Epithelial cell of proximal tubule (primary cell): ENCODE data around the gene IQCK. TPM values are rescaled to one million over a fixed set of nuclear protein-coding genes. Genes with fewer than 3 reads are reported as not detected.

Experiments used
- DNase-seq: peaks from one replicate; pipeline ENCODE4 v3.0.0-alpha.2; 2011; ENCODE audit warnings: low read depth
- H3K4me3 ChIP-seq: 2 replicates; pipeline ENCODE4 v1.5.1; 2011; ENCODE audit warnings: low read depth, mild to moderate bottlenecking, low read length
- total RNA-seq: library from RNA; depleted of rRNA; stranded (reverse); fragments of >200 nt; gene quantifications from 2 replicates; pipeline ENCODE4 v1.2.3, GENCODE V29; 2015
- TF ChIP-seq, protein P1 (sequence below): conservative IDR thresholded peaks from 2 replicates; pipeline ENCODE4 v1.5.1; 2012; ENCODE audit warnings: low read depth, mild to moderate bottlenecking, low read length

The IQCK gene
- total RNA-seq, 1 donor from 2014 or later: 10.0 TPM

DNA sequence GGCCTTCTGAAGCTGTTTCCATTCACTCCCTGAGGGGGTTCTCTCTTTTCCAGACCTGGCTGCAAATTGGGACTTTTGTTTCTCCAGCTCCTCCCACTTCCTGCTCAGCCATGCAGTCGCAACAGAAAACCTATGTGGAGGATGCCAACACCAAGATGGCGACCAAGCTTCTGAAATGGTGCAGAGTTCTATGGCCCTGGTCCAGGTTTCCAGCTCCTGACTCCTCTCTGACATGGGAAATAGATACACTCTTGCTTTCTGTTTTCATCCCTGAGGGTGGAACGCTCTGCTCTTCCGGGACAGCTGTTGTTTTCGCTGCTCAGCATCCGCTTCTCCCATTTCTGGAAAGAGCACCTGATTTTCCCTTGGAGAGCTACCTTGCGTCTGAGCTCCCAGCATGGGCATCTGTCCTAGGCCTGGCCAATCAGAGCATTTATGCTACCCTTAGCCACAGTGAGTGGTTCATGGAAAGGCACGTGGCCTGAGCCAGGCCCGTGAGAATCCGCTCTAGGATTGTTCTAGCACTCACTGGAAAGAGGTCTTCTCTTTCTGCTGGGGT is 158.5 kb downstream of the IQCK start:
- H3K4me3 ChIP-seq: no peak overlapping the region
- TF ChIP-seq, protein P1, sequence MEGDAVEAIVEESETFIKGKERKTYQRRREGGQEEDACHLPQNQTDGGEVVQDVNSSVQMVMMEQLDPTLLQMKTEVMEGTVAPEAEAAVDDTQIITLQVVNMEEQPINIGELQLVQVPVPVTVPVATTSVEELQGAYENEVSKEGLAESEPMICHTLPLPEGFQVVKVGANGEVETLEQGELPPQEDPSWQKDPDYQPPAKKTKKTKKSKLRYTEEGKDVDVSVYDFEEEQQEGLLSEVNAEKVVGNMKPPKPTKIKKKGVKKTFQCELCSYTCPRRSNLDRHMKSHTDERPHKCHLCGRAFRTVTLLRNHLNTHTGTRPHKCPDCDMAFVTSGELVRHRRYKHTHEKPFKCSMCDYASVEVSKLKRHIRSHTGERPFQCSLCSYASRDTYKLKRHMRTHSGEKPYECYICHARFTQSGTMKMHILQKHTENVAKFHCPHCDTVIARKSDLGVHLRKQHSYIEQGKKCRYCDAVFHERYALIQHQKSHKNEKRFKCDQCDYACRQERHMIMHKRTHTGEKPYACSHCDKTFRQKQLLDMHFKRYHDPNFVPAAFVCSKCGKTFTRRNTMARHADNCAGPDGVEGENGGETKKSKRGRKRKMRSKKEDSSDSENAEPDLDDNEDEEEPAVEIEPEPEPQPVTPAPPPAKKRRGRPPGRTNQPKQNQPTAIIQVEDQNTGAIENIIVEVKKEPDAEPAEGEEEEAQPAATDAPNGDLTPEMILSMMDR: no peak
- no peak for DNase-seq

DNA sequence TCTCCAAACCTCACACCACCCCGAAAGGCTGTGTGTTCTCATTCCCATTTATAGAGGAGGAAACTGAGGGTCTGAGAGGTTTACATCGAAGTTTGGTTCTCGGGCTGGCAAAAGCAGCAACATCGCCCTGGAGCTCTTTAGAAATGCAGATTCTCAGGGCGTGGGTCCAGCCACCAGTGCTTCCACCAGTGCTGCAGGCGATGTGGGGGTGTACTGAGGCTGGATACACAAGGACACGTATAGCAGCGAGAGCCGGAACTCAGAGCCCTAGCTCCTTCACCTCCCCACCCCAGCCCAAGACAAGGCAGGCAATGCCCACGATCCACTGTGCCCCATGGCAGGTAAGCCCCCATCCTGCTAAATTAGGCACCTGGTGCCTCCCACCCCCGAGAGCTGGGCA is 160.7 kb downstream of the IQCK start:
- TF ChIP-seq, protein P1: no peak
- DNase-seq: no peak

DNA sequence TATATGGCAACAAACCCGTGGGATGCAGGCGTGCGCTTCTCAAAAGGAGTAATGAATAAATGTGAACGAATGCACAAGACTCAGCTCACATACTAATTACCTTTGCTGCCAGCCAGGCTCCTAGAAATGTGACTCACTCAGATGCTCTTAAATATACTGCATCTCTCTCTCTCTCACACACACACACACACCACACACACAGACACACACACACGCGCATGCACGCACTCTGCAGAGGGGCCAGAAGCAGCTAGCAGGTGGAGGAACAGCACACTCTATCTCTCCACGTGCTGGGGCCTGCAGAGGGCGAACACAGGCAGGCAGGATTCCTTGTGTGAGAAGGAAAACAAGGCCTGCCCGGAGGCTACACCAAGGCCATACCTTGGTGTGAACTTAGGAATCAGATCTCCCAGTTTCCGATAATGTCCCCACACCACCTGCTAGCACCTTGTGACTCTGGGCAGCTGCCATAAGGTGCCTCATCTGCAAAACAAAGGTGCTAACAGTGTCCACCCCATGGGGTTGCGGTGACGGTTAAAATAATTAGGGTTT is 161.2 kb downstream of the IQCK start:
- TF ChIP-seq, protein P1: no peak
- DNase-seq: no peak
- H3K4me3 ChIP-seq: no peak overlapping the region

More for the DNA sequence above, 160.7 kb downstream of the IQCK start:
- no peak overlapping the region for H3K4me3 ChIP-seq

DNA sequence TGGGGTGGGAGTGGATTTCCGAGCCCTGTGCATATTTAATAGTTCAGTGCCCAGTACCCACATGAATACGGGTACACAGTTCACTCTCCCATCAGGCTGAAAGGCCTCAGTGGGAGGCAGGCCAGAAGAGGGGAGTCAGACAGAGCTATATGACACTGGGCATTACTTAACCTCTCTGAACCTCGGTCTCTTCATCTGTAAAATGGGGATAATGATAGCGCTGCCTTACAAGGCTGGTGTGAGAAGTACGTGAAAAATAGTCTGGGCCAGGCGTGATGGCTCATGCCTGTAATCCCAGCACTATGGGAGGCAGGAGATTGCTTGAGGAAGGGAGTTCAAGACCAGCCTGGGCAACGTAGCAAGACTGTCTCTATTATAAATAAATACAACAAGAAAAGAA is 163.0 kb downstream of the IQCK start:
- no peak overlapping the region for H3K4me3 ChIP-seq
- TF ChIP-seq, protein P1: no peak
- no peak for DNase-seq

DNA sequence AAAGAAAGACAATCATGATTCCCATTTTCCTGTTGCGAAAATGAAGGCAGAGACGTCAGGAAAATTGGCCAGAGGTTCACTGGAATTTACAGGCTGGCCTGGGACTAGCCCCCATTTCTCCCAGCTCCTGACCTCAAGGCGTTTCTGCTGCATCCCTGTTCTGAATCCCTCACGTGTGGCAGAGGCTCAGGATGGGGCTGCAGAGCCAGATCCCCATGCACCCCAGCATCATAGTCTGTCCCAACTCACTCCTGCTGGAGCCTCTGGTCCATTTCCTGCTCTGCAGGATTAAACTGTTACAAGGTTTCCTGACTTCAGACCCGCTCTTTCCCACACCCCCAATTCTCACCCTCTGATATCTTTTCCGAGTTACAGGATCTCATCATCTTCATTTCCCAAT is 163.7 kb downstream of the IQCK start:
- TF ChIP-seq, protein P1: no peak
- DNase-seq: no peak
- H3K4me3 ChIP-seq: no peak overlapping the region

DNA sequence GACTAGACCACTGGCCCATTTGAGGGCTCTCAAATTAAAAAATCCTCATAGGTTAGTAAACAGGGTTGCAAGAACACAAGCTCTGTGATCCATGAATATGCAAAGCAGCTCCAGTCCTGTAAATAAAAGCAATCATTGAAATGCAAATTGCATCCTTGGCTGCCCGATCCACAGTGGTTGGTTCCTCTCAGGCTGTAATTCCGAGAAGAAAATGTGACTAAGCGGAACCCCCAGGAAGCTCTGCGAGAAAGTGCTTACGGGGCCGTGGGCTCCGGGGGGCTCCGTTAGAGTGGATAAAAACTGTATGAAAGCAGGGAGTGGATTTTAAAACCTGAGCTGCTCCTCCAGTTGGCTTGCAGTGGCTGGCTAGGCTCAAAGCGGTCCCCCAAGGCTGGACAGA is 164.1 kb downstream of the IQCK start:
- TF ChIP-seq, protein P1: no peak
- H3K4me3 ChIP-seq: no peak overlapping the region
- DNase-seq: no peak

DNA sequence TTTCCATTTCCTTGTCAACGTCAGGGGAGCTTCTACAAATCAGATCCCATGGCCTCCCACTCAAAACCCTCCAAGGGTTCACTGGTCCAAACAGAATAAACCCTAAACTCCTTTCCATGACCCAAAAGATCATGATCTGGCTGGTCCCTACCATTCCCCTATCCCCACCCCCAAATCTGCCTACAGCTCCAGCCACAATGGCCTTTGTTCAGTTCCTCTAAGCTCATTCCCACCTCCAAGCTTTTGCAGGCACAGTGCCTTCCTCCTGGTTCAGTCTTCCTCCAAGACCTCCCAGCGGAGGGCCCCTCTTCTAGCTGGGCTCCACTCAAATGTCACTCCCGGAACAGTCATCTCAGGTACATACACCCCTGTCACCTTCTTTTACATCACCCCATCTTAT is 164.6 kb downstream of the IQCK start:
- DNase-seq: no peak
- TF ChIP-seq, protein P1: no peak
- no peak overlapping the region for H3K4me3 ChIP-seq
